ENCODE results near the gene KPNA3. TPM values are rescaled to one million over a fixed set of nuclear protein-coding genes. Genes with fewer than 3 reads are reported as not detected.

Gene KPNA3
- total RNA-seq, 1 experiment from 2014 or later, result 14.4 TPM

DNA sequence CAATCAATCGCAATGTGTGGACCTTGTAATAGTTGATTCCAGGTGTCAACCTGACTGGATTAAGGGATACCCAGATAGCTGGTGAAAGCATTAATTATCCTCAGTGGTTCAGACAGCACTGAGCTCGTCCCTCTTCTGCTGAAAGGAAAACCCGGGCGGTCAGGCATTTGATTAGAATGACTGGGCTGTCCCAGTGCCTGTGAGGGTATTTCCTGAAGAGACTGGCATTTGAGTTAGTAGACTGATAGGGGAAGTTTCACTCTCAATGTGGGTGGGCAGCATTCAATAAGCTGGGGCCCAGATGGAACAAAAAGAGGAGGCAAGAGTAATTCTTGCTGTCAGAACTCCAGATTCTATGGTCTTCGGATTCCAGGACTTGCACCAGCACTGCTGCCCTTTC lies 31.9 kb downstream of the KPNA3 start:
- H3K4me3 ChIP-seq (ENCODE audit: low read length), result no peak overlapping the region
- H3K4me2 ChIP-seq (ENCODE audit: low read length), result no peak overlapping the region
- no peaks in the 10 kb centered on the region for H3F3A ChIP-seq (ENCODE audit: low read length, unreplicated experiment)
- DNase-seq (no peak), ATAC-seq (no peak)
- H3K36me3 ChIP-seq (ENCODE audit: low read depth, low read length), result no peaks in the 10 kb centered on the region
- H2AFZ ChIP-seq (ENCODE audit: low read length), result no peak overlapping the region
- no peaks in the 10 kb centered on the region for H3K9me2 ChIP-seq (replicated peaks; ENCODE audit: low read length)
- TF ChIP-seq EZH2phosphoT487 (IDR thresholded peaks at IDR 0.05; ENCODE audit: borderline replicate concordance, low read length), result no peak
- TF ChIP-seq EZH2 (IDR thresholded peaks at IDR 0.05; ENCODE audit: low read length, unreplicated experiment), result no peak
- no peaks in the 10 kb centered on the region for H3K27me3 ChIP-seq (ENCODE audit: low read length)
- no TSS peak for BruUV-seq (replicated peaks)
- ChIA-PET POLR2A (ENCODE audit: unreplicated experiment) (no interaction called here), CTCF (no interaction called here)
- H4K20me1 ChIP-seq (ENCODE audit: low read length), result 0 out of 2 replicates have a peak, but pooled peaks cover 4% of the 10 kb centered on the region
- no peaks in the 10 kb centered on the region for H3K9me3 ChIP-seq (ENCODE audit: low read length)
- no peak overlapping the region for H3K27ac ChIP-seq (ENCODE audit: low read length)
- intact Hi-C loops (cut with micrococcal nuclease), result no loop called here
- no peaks in the 10 kb centered on the region for H3K4me1 ChIP-seq (ENCODE audit: insufficient read depth, low read length)
- peaks cover 40% of the 10 kb centered on the region for H3K79me2 ChIP-seq (ENCODE audit: low read length)
- no peak overlapping the region for H3K9ac ChIP-seq (ENCODE audit: low read length)

- Histone ChIP-seq H3K27ac (ENCODE audit: low read length) (no peak overlapping the region), H3K9ac (ENCODE audit: low read length) (no peak overlapping the region), H4K20me1 (ENCODE audit: low read length) (0 out of 2 replicates have a peak, but pooled peaks cover 4% of the 10 kb centered on the region), H3K4me2 (ENCODE audit: low read length) (no peak overlapping the region), H3K36me3 (ENCODE audit: low read depth, low read length) (no peaks in the 10 kb centered on the region), H3K9me3 (ENCODE audit: low read length) (no peaks in the 10 kb centered on the region), H3K79me2 (ENCODE audit: low read length) (peaks cover 50% of the 10 kb centered on the region), H3K27me3 (ENCODE audit: low read length) (no peaks in the 10 kb centered on the region), H3K9me2 (replicated peaks; ENCODE audit: low read length) (no peaks in the 10 kb centered on the region), H2AFZ (ENCODE audit: low read length) (no peak overlapping the region), H3K4me3 (ENCODE audit: low read length) (no peak overlapping the region), H3F3A (ENCODE audit: low read length, unreplicated experiment) (no peaks in the 10 kb centered on the region), H3K4me1 (ENCODE audit: insufficient read depth, low read length) (no peaks in the 10 kb centered on the region)
- ChIA-PET CTCF (no interaction called here), POLR2A (ENCODE audit: unreplicated experiment) (no interaction called here)
- intact Hi-C loops (cut with micrococcal nuclease), result no loop called here
- ATAC-seq (no peak), DNase-seq (no peak)
- no peak for TF ChIP-seq CTCF (conservative IDR thresholded peaks at IDR 0.05; ENCODE audit: low read depth, low read length)
- no peak for TF ChIP-seq EZH2 (IDR thresholded peaks at IDR 0.05; ENCODE audit: low read length, unreplicated experiment)
- TF ChIP-seq EZH2phosphoT487 (IDR thresholded peaks at IDR 0.05; ENCODE audit: borderline replicate concordance, low read length), result no peak
- no TSS peak for BruUV-seq (replicated peaks)
Measured at GRCh38 chr13:49759503-49759902, 33.0 kb downstream of the KPNA3 start.

DNA sequence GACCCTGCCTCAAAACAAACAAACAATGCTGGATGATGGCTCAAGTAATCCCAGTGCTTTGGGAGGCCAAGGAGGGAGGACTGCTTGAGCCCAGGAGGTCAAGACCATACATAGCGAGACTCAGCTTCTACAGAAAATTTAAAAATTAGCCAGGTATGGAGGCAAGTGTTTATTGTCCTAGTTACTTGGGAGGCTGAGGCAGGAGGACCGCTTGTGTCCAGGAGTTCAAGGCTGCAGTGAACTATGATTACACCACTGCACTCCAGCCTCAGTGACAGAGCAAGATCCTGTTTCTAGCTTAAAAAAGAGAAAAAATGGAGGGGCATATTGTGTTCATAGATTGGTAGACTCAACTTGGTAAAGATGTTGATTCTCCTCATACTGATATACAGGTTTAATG lies 36.2 kb downstream of the KPNA3 start:
- H4K20me1 ChIP-seq (ENCODE audit: low read length), result 0 out of 2 replicates have a peak, but pooled peaks cover 4% of the 10 kb centered on the region
- H3K4me3 ChIP-seq (ENCODE audit: low read length), result no peak overlapping the region
- no peak overlapping the region for H3K9ac ChIP-seq (ENCODE audit: low read length)
- intact Hi-C loops (cut with micrococcal nuclease), result no loop called here
- TF ChIP-seq EZH2 (IDR thresholded peaks at IDR 0.05; ENCODE audit: low read length, unreplicated experiment), result no peak
- TF ChIP-seq EZH2phosphoT487 (IDR thresholded peaks at IDR 0.05; ENCODE audit: borderline replicate concordance, low read length), result no peak
- no peak for TF ChIP-seq CTCF (conservative IDR thresholded peaks at IDR 0.05; ENCODE audit: low read depth, low read length)
- H3K27ac ChIP-seq (ENCODE audit: low read length), result no peak overlapping the region
- H3F3A ChIP-seq (ENCODE audit: low read length, unreplicated experiment), result no peaks in the 10 kb centered on the region
- H2AFZ ChIP-seq (ENCODE audit: low read length), result no peak overlapping the region
- H3K36me3 ChIP-seq (ENCODE audit: low read depth, low read length), result no peaks in the 10 kb centered on the region
- no peaks in the 10 kb centered on the region for H3K27me3 ChIP-seq (ENCODE audit: low read length)
- no peak overlapping the region for H3K4me2 ChIP-seq (ENCODE audit: low read length)
- no peaks in the 10 kb centered on the region for H3K9me3 ChIP-seq (ENCODE audit: low read length)
- ATAC-seq (no peak), DNase-seq (no peak)
- H3K79me2 ChIP-seq (ENCODE audit: low read length), result peaks cover 80% of the 10 kb centered on the region
- ChIA-PET CTCF (no interaction called here), POLR2A (ENCODE audit: unreplicated experiment) (no interaction called here)
- H3K9me2 ChIP-seq (replicated peaks; ENCODE audit: low read length), result no peaks in the 10 kb centered on the region
- no TSS peak for BruUV-seq (replicated peaks)
- H3K4me1 ChIP-seq (ENCODE audit: insufficient read depth, low read length), result no peaks in the 10 kb centered on the region
